ENCODE data around the gene JADE2.

DNA sequence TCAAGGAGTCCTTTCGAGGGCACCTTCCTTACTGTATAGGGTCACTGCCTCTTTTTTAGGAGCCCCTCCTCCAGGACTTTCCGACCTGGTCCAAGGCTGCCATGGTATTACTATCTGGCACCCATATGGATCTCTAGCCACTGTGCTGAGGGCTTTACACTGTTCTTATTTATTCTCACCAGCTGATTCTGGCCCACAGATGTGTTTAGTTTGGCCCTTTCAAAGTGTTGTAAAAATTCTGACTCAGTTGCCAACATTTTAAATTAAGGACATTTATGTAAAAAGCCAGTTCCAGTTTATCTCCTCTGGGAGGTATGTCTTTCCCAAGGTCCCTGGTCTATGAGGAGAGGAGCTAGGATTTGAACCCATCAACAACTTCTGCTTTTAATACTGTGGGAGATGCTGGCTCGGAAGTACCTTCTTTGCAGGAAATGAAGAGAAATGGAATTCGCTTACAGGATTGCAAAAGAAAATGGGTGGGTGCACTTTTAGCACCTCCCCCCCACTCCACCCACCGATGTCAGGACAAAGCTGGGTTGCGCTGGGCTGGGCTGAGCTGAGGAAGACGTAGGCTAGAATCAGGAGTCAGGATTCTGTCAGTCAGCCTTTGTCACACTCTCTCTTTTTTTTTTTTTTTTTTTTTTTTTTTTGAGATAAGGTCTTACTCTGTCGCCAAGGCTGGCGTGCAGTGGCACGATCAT is 7.8 kb downstream of the JADE2 start:
- no peak for TF ChIP-seq EP300 (IDR thresholded peaks at IDR 0.05)
- no peak for TF ChIP-seq POLR2A (IDR thresholded peaks at IDR 0.05; ENCODE audit: low read length)
- no peak for TF ChIP-seq FOSB (CRISPR knock-in tag; IDR thresholded peaks at IDR 0.05)
- TF ChIP-seq JUN (IDR thresholded peaks at IDR 0.05): no peak
- TF ChIP-seq USF2 (IDR thresholded peaks at IDR 0.05): no peak
- TF ChIP-seq RARB (CRISPR knock-in tag; IDR thresholded peaks at IDR 0.05): no peak
- TF ChIP-seq CTCF (IDR thresholded peaks at IDR 0.05): no peak
- no peak for TF ChIP-seq NFE2L2 (conservative IDR thresholded peaks at IDR 0.05; ENCODE audit: low read length)

Measured in A549 (cell line).